CD14-positive monocyte (primary cell): Measurements from ENCODE around the gene ZBTB7C. TPM values are rescaled to one million over a fixed set of nuclear protein-coding genes. Genes with fewer than 3 reads are reported as not detected.

Source experiments
- DNase-seq, 3 donors: peaks; one replicate each; pipeline ENCODE4 v3.0.0-alpha.2; 2011 to 2022
- H2AFZ ChIP-seq: 2 replicates; pipeline ENCODE4 v1.6.0; 2012; ENCODE audit warnings: mild to moderate bottlenecking, low read depth, low read length, inconsistent platforms; ENCODE audit not compliant: insufficient read depth, poor library complexity, severe bottlenecking
- H3K27ac ChIP-seq, 2 donors: 1 replicate in 1 of 2; 2 replicates in 1 of 2; pipeline ENCODE4 v1.5.1; 2012 to 2013; ENCODE audit warnings: low read length in 2 of 2, control low read depth in 1 of 2, inconsistent platforms in 1 of 2, low read depth in 1 of 2, mild to moderate bottlenecking in 1 of 2
- H3K27me3 ChIP-seq, 2 donors: one replicate each; pipeline versions ENCODE4 v1.6.0 to v1.6.1; 2011 to 2013; ENCODE audit warnings: low read length in 2 of 2; ENCODE audit not compliant: control insufficient read depth in 2 of 2, insufficient read depth in 2 of 2
- H3K36me3 ChIP-seq, 2 donors: replicated peaks in 1 of 2; 1 replicate in 1 of 2; 2 replicates in 1 of 2; pipeline versions ENCODE4 v1.5.1 to v1.6.1; 2012 to 2013; ENCODE audit warnings: low read length in 2 of 2, control low read depth in 1 of 2, inconsistent platforms in 1 of 2, mild to moderate bottlenecking in 1 of 2; ENCODE audit not compliant: insufficient read depth in 2 of 2, control insufficient read depth in 1 of 2
- H3K4me1 ChIP-seq, 2 donors: 1 replicate in 1 of 2; 2 replicates in 1 of 2; pipeline versions ENCODE4 v1.5.1 to v1.6.1; 2012 to 2013; ENCODE audit warnings: low read length in 2 of 2, control low read depth in 1 of 2, inconsistent platforms in 1 of 2, mild to moderate bottlenecking in 1 of 2, moderate library complexity in 1 of 2; ENCODE audit not compliant: insufficient read depth in 2 of 2, control insufficient read depth in 1 of 2
- H3K4me2 ChIP-seq: replicated peaks from 2 replicates; pipeline ENCODE3; 2012; ENCODE audit warnings: low read length, moderate library complexity, mild to moderate bottlenecking; ENCODE audit not compliant: poor library complexity, severe bottlenecking; ENCODE audit errors: extremely low read depth
- H3K4me3 ChIP-seq, 3 experiments: fragments of 200-600 bp in 1 of 3; sonication (generic) in 1 of 3; replicated peaks in 1 of 3; 1 replicate in 2 of 3; 2 replicates in 1 of 3; pipeline ENCODE4 v1.5.1; 2011 to 2013; ENCODE audit warnings: low read length in 3 of 3, mild to moderate bottlenecking in 3 of 3, control low read depth in 2 of 3, low read depth in 2 of 3, inconsistent platforms in 1 of 3, moderate library complexity in 1 of 3
- H3K79me2 ChIP-seq: 2 replicates; pipeline ENCODE4 v1.6.0; 2012; ENCODE audit warnings: mild to moderate bottlenecking, control low read depth, inconsistent platforms, low read length, moderate library complexity; ENCODE audit not compliant: insufficient read depth
- H3K9ac ChIP-seq: 2 replicates; pipeline ENCODE4 v1.6.0; 2017; ENCODE audit warnings: low read length, mild to moderate bottlenecking; ENCODE audit not compliant: insufficient read depth, poor library complexity, severe bottlenecking
- H3K9me3 ChIP-seq, 2 donors: replicated peaks in 1 of 2; 1 replicate in 1 of 2; 2 replicates in 1 of 2; pipeline versions ENCODE4 v1.5.1 to v1.6.1; 2012 to 2013; ENCODE audit warnings: low read length in 2 of 2, control low read depth in 1 of 2; ENCODE audit not compliant: control insufficient read depth in 1 of 2, insufficient read depth in 1 of 2
- H4K20me1 ChIP-seq: 2 replicates; pipeline ENCODE4 v1.6.0; 2012; ENCODE audit warnings: mild to moderate bottlenecking, low read length, control low read depth, moderate library complexity; ENCODE audit not compliant: insufficient read depth
- H3K27ac Mint-ChIP-seq, 7 donors: one replicate each; pipeline ENCODE4 v1.8.0; 2020; ENCODE audit warnings: mild to moderate bottlenecking in 7 of 7, mixed read lengths in 7 of 7, moderate library complexity in 6 of 7, inconsistent platforms in 2 of 7
- H3K27me3 Mint-ChIP-seq, 3 donors: one replicate each; pipeline ENCODE4 v1.8.0; 2021 to 2022; ENCODE audit warnings: low read depth in 3 of 3, mild to moderate bottlenecking in 3 of 3, mixed read lengths in 3 of 3, moderate library complexity in 3 of 3, inconsistent platforms in 1 of 3
- H3K36me3 Mint-ChIP-seq, 2 donors: one replicate each; pipeline ENCODE4 v1.8.0; 2020; ENCODE audit warnings: mixed read lengths in 2 of 2, inconsistent platforms in 1 of 2, mild to moderate bottlenecking in 1 of 2
- H3K4me1 Mint-ChIP-seq: one replicate; pipeline ENCODE4 v1.8.0; 2020; ENCODE audit warnings: mild to moderate bottlenecking, mixed read lengths
- H3K4me3 Mint-ChIP-seq, 2 donors: one replicate each; pipeline ENCODE4 v1.8.0; 2020; ENCODE audit warnings: mild to moderate bottlenecking in 2 of 2, mixed read lengths in 2 of 2, moderate library complexity in 1 of 2
- H3K9me3 Mint-ChIP-seq, 7 donors: one replicate each; pipeline ENCODE4 v1.8.0; 2020 to 2022; ENCODE audit warnings: mixed read lengths in 7 of 7, mild to moderate bottlenecking in 6 of 7, moderate library complexity in 6 of 7, inconsistent platforms in 2 of 7
- WGBS: methylation state at CpG from one replicate; pipeline ENCODE4 v1.1.5; 2013; ENCODE audit warnings: missing lambda C conversion rate; ENCODE audit not compliant: insufficient coverage; 5-methylcytosine and 5-hydroxymethylcytosine counted together
- intact Hi-C, 2 donors: fragments of 100-400 bp; cut with micrococcal nuclease; formaldehyde crosslinking; loops; one replicate each; pipeline versions ENCODE4 v1.15.0 to v1.15.1; 2023
- polyA plus RNA-seq, 3 donors: library from polyadenylated mRNA; depleted of rRNA in 1 of 3; unstranded in 2 of 3; stranded (reverse) in 1 of 3; fragments of 300-500 nt in 2 of 3; fragments of >200 nt in 1 of 3; fragmentation: Illumina TruSeq in 2 of 3; gene quantifications; 1 replicate in 2 of 3; 2 replicates in 1 of 3; pipeline ENCODE4 v1.2.3, GENCODE V29; 2012 to 2021
- TF ChIP-seq, protein P1 (sequence below): fragments of 200-600 bp; IDR thresholded peaks from one replicate; pipeline ENCODE4 v1.8.0; 2022; ENCODE audit warnings: antibody characterized with exemption, mild to moderate bottlenecking

Gene ZBTB7C
- polyA plus RNA-seq, 3 donors: 0.03 to 0.09 TPM; not detected in 1

DNA sequence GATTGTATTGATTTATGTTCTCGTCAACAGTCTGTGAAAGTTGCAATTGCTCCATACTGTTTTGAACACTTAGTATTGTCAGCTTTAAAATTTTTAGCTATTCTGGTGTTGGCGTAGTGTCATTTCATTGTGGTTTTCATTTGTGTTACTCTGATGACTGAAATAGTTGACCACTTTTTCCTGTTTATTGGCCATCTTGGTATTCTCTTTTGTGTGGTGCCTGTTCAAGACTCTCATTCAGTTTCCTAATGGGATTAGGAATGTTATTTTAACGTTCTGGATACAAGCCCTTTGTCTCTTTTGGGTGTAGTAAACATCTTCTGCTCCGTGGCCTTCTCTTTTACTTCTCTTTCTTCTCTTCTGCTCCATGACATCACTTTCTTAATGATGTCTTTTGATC, 396.0 kb downstream of the ZBTB7C start:
- intact Hi-C loops: no loop called here
- H3K4me3 Mint-ChIP-seq: no peak overlapping the region
- peaks cover 0 to 7% of the 10 kb centered on the region in 2 donors for H3K27me3 ChIP-seq
- H3K9me3 Mint-ChIP-seq: peaks cover 2 to 7% (median 4%) of the 10 kb centered on the region in 7 donors
- peaks cover 15 to 28% (median 16%) of the 10 kb centered on the region in 3 donors for H3K27me3 Mint-ChIP-seq
- H2AFZ ChIP-seq: no peak overlapping the region
- 40% methylated on average over 2 of the region's 4 CpGs for WGBS
- H3K4me2 ChIP-seq: no peak overlapping the region
- no peaks in the 10 kb centered on the region for H4K20me1 ChIP-seq
- H3K9ac ChIP-seq: no peak overlapping the region
- peaks cover 6% of the 10 kb centered on the region for H3K4me1 Mint-ChIP-seq
- no peaks in the 10 kb centered on the region for H3K36me3 ChIP-seq
- no peak overlapping the region for H3K27ac ChIP-seq
- no peak for DNase-seq
- peaks cover 0 to 7% of the 10 kb centered on the region in 2 donors for H3K4me1 ChIP-seq
- H3K79me2 ChIP-seq: no peaks in the 10 kb centered on the region
- H3K9me3 ChIP-seq: no peaks in the 10 kb centered on the region
- no peak overlapping the region for H3K4me3 ChIP-seq
- TF ChIP-seq, protein P1, sequence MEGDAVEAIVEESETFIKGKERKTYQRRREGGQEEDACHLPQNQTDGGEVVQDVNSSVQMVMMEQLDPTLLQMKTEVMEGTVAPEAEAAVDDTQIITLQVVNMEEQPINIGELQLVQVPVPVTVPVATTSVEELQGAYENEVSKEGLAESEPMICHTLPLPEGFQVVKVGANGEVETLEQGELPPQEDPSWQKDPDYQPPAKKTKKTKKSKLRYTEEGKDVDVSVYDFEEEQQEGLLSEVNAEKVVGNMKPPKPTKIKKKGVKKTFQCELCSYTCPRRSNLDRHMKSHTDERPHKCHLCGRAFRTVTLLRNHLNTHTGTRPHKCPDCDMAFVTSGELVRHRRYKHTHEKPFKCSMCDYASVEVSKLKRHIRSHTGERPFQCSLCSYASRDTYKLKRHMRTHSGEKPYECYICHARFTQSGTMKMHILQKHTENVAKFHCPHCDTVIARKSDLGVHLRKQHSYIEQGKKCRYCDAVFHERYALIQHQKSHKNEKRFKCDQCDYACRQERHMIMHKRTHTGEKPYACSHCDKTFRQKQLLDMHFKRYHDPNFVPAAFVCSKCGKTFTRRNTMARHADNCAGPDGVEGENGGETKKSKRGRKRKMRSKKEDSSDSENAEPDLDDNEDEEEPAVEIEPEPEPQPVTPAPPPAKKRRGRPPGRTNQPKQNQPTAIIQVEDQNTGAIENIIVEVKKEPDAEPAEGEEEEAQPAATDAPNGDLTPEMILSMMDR: no peak
- H3K36me3 Mint-ChIP-seq: peaks cover 0 to 2% of the 10 kb centered on the region in 2 donors
- H3K27ac Mint-ChIP-seq: peak overlapping the region in 1 of 7 donors; percentile 5

DNA sequence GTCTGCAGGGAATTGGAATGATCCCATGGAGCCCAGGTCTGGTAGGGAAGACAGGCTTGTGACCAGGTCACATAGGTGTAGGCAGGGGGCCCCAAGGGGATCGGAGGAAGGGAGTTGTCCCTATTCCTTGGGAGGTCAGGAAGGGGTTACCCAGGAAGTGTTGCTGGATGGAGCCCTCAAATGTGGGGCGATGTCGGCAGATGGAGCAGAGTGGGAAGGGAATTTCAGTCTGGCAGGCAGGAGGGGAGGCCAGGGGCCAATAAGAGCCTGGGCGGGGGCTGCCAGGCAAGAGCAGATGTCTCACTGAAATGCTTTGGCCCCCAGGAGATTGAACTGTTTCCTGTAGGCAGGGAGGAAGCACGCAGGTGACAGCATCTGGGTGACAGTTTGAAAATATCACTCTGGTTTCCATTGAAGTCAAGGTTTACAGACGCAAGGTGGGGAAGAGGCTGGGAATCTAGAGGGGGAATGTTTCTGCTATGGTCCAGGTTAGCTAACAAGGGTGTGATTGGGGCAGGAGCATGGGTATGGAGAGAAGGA, 397.2 kb downstream of the ZBTB7C start:
- Mint-ChIP-seq H3K4me1 (peaks cover 10% of the 10 kb centered on the region), H3K27ac (no peak overlapping the region), H3K36me3 (peaks cover 2 to 3% of the 10 kb centered on the region in 2 donors), H3K4me3 (no peak overlapping the region), H3K27me3 (peaks cover 18 to 39% (median 24%) of the 10 kb centered on the region in 3 donors), H3K9me3 (peaks cover 2 to 9% (median 6%) of the 10 kb centered on the region in 7 donors)
- TF ChIP-seq, protein P1: no peak
- Histone ChIP-seq H3K27ac (no peak overlapping the region), H3K9ac (no peak overlapping the region), H2AFZ (no peak overlapping the region), H3K9me3 (no peaks in the 10 kb centered on the region), H3K4me1 (peaks cover 4 to 14% of the 10 kb centered on the region in 2 donors), H3K27me3 (peaks cover 0 to 8% of the 10 kb centered on the region in 2 donors), H3K79me2 (no peaks in the 10 kb centered on the region), H4K20me1 (no peaks in the 10 kb centered on the region), H3K4me2 (no peak overlapping the region), H3K4me3 (no peak overlapping the region), H3K36me3 (no peaks in the 10 kb centered on the region)
- no peak for DNase-seq
- intact Hi-C loops: no loop called here
- 90% methylated on average over 5 of the region's 6 CpGs for WGBS
